HEK293 (cell line): Measurements from ENCODE around the gene SNAP91.
A peak's percentile ranks its signal among the peaks of the same experiment; 100 is the strongest.

Experiments used
- GLI4 ChIP-seq: fragments of 450-650 bp; formaldehyde crosslinking; IDR thresholded peaks from 2 replicates; pipeline ENCODE4 v1.5.1; 2016; ENCODE audit warnings: missing biosample characterization, missing genetic modification characterization
- KLF9 ChIP-seq: fragments of 450-650 bp; formaldehyde crosslinking; IDR thresholded peaks from 2 replicates; pipeline ENCODE4 v1.5.1; 2016; ENCODE audit warnings: missing biosample characterization, missing genetic modification characterization, low read depth
- REPIN1 ChIP-seq: fragments of 450-650 bp; formaldehyde crosslinking; IDR thresholded peaks from 2 replicates; pipeline ENCODE4 v1.5.1; 2017; ENCODE audit warnings: missing biosample characterization, missing genetic modification characterization, low read depth
- SALL2 ChIP-seq: fragments of 450-650 bp; formaldehyde crosslinking; IDR thresholded peaks from 2 replicates; pipeline ENCODE4 v1.5.0; 2017; ENCODE audit warnings: missing biosample characterization, mild to moderate bottlenecking, missing genetic modification characterization, borderline replicate concordance
- TRIM28 ChIP-seq: IDR thresholded peaks from 2 replicates; pipeline ENCODE4 v1.6.1; 2011; ENCODE audit warnings: low read length, control low read depth, borderline replicate concordance
- ZBTB8A ChIP-seq: fragments of 450-650 bp; formaldehyde crosslinking; IDR thresholded peaks from 2 replicates; pipeline ENCODE4 v1.5.1; 2016; ENCODE audit warnings: missing biosample characterization, missing genetic modification characterization
- ZFHX2 ChIP-seq: fragments of 450-650 bp; formaldehyde crosslinking; conservative IDR thresholded peaks from 2 replicates; pipeline ENCODE4 v1.5.1; 2016; ENCODE audit warnings: missing biosample characterization, missing genetic modification characterization
- ZFP69B ChIP-seq: fragments of 450-650 bp; formaldehyde crosslinking; IDR thresholded peaks from 2 replicates; pipeline ENCODE4 v1.5.1; 2016; ENCODE audit warnings: missing biosample characterization, missing genetic modification characterization
- ZNF155 ChIP-seq: fragments of 450-650 bp; formaldehyde crosslinking; IDR thresholded peaks from 2 replicates; pipeline ENCODE4 v1.5.1; 2016; ENCODE audit warnings: missing biosample characterization, missing genetic modification characterization
- ZNF311 ChIP-seq: fragments of 450-650 bp; formaldehyde crosslinking; IDR thresholded peaks from 2 replicates; pipeline ENCODE4 v1.5.1; 2017; ENCODE audit warnings: missing biosample characterization, missing genetic modification characterization, borderline replicate concordance
- ZNF423 ChIP-seq: fragments of 450-650 bp; formaldehyde crosslinking; IDR thresholded peaks from 2 replicates; pipeline ENCODE4 v1.5.1; 2016; ENCODE audit warnings: missing biosample characterization, missing genetic modification characterization
- ZNF501 ChIP-seq: fragments of 450-650 bp; formaldehyde crosslinking; IDR thresholded peaks from 2 replicates; pipeline ENCODE4 v1.5.1; 2016; ENCODE audit warnings: missing biosample characterization, missing genetic modification characterization
- ZNF560 ChIP-seq: fragments of 450-650 bp; formaldehyde crosslinking; IDR thresholded peaks from 2 replicates; pipeline ENCODE4 v1.5.1; 2017; ENCODE audit warnings: missing biosample characterization, missing genetic modification characterization, borderline replicate concordance
- ZNF660 ChIP-seq: fragments of 450-650 bp; IDR thresholded peaks from 2 replicates; pipeline ENCODE4 v1.5.1; 2018; ENCODE audit warnings: missing biosample characterization, mild to moderate bottlenecking, missing genetic modification characterization
- ZNF664 ChIP-seq: fragments of 450-650 bp; formaldehyde crosslinking; IDR thresholded peaks from 2 replicates; pipeline ENCODE4 v1.5.1; 2016; ENCODE audit warnings: missing biosample characterization, missing genetic modification characterization
- ZNF777 ChIP-seq: fragments of 450-650 bp; formaldehyde crosslinking; IDR thresholded peaks from 2 replicates; pipeline ENCODE4 v1.5.1; 2017; ENCODE audit warnings: missing biosample characterization, missing genetic modification characterization, borderline replicate concordance
- ZNF785 ChIP-seq: fragments of 450-650 bp; formaldehyde crosslinking; IDR thresholded peaks from 2 replicates; pipeline ENCODE4 v1.5.1; 2016; ENCODE audit warnings: missing biosample characterization, missing genetic modification characterization
- ZNF792 ChIP-seq: fragments of 450-650 bp; formaldehyde crosslinking; IDR thresholded peaks from 2 replicates; pipeline ENCODE4 v1.5.1; 2016; ENCODE audit warnings: missing biosample characterization, missing genetic modification characterization
- ZNF843 ChIP-seq: fragments of 450-650 bp; formaldehyde crosslinking; IDR thresholded peaks from 2 replicates; pipeline ENCODE4 v1.5.1; 2016; ENCODE audit warnings: missing biosample characterization, missing genetic modification characterization
- TF ChIP-seq, protein P1 (sequence below): fragments of 450-650 bp; formaldehyde crosslinking; IDR thresholded peaks from 2 replicates; pipeline ENCODE4 v1.5.1; 2016; ENCODE audit warnings: missing biosample characterization, missing genetic modification characterization
- TF ChIP-seq, protein P2 (sequence below): sonication (generic); formaldehyde crosslinking; IDR thresholded peaks from 2 replicates; pipeline ENCODE4 v1.8.1; 2022; ENCODE audit warnings: mild to moderate bottlenecking, moderate library complexity, missing genetic modification reagents
- TF ChIP-seq, protein P3 (sequence below): IDR thresholded peaks from 2 replicates; pipeline ENCODE4 v1.6.1; 2011; ENCODE audit warnings: mild to moderate bottlenecking, low read depth, low read length, borderline replicate concordance
- TF ChIP-seq, protein P4 (sequence below): fragments of 450-650 bp; formaldehyde crosslinking; optimal IDR thresholded peaks from 2 replicates; pipeline ENCODE3; 2016; ENCODE audit warnings: missing biosample characterization, mild to moderate bottlenecking, missing genetic modification characterization
- TF ChIP-seq, protein P5 (sequence below): fragments of 450-650 bp; formaldehyde crosslinking; IDR thresholded peaks from 2 replicates; pipeline ENCODE4 v1.5.1; 2016; ENCODE audit warnings: missing biosample characterization, missing genetic modification characterization

Gene SNAP91

DNA sequence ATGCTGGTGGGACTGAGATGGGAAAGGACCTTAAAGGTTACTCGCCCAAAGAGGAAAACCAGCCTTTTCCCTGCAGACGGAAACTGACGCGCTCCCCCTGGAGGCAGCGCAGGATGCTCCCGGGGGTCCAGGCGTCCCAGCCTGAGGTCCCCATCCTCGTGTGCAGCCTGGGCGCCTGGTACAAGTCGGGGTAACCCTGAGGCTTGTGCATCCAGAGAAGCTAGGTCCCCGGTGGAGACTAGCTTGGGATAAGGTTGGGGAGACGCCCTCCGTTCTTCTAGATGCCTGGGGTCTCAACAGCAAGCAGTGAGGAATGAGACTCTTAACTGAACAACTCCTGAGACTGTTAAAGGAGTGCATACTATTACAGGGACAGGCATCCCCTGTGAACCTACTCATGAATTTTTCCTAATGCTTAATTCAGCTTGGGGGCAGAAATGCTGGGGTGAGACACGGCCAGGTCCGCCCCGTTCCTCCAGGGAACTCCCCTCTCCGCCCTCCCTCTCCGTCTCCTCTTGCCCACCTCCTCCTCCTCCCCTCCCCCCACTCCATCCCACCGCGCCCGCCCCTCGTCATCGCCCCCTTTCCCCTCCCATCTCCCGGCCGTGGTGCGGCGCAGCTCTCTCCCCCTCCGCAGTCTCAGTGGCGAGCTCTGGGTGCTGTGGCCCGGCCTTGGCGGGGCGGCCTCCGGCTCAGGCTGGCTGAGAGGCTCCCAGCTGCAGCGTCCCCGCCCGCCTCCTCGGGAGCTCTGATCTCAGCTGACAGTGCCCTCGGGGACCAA lies 196.8 kb downstream of the SNAP91 start, which contains the start of gene PRSS35 (continued):
- TF ChIP-seq, protein P1, sequence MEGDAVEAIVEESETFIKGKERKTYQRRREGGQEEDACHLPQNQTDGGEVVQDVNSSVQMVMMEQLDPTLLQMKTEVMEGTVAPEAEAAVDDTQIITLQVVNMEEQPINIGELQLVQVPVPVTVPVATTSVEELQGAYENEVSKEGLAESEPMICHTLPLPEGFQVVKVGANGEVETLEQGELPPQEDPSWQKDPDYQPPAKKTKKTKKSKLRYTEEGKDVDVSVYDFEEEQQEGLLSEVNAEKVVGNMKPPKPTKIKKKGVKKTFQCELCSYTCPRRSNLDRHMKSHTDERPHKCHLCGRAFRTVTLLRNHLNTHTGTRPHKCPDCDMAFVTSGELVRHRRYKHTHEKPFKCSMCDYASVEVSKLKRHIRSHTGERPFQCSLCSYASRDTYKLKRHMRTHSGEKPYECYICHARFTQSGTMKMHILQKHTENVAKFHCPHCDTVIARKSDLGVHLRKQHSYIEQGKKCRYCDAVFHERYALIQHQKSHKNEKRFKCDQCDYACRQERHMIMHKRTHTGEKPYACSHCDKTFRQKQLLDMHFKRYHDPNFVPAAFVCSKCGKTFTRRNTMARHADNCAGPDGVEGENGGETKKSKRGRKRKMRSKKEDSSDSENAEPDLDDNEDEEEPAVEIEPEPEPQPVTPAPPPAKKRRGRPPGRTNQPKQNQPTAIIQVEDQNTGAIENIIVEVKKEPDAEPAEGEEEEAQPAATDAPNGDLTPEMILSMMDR (tag by site-specific recombination): peak; percentile 90
- TF ChIP-seq ZNF664 (no peak; the same call in 1 of the 2 replicates), ZNF777 (tag by site-specific recombination) (no peak), ZNF660 (tag by site-specific recombination) (0 out of 2 replicates have a peak, but pooled peaks have one; percentile 60), ZNF155 (no peak), ZFHX2 (tag by site-specific recombination) (peak; percentile 88), ZNF311 (tag by site-specific recombination) (no peak), ZNF423 (tag by site-specific recombination) (peak; percentile 55), ZBTB8A (tag by site-specific recombination) (peak; percentile 21; the same call in 1 of the 2 replicates), KLF9 (tag by site-specific recombination) (peak; percentile 68), ZNF792 (no peak), ZNF501 (tag by site-specific recombination) (peak; percentile 71; the same call in 1 of the 2 replicates), REPIN1 (tag by site-specific recombination) (no peak), ZNF785 (no peak), GLI4 (tag by site-specific recombination) (no peak), ZFP69B (0 out of 2 replicates have a peak, but pooled peaks have one; percentile 49), TRIM28 (no peak), SALL2 (tag by site-specific recombination) (no peak), ZNF843 (0 out of 2 replicates have a peak, but pooled peaks have one; percentile 23), ZNF560 (tag by site-specific recombination) (no peak)
- TF ChIP-seq, protein P2, sequence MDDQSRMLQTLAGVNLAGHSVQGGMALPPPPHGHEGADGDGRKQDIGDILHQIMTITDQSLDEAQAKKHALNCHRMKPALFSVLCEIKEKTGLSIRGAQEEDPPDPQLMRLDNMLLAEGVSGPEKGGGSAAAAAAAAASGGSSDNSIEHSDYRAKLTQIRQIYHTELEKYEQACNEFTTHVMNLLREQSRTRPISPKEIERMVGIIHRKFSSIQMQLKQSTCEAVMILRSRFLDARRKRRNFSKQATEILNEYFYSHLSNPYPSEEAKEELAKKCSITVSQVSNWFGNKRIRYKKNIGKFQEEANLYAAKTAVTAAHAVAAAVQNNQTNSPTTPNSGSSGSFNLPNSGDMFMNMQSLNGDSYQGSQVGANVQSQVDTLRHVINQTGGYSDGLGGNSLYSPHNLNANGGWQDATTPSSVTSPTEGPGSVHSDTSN (CRISPR knock-in tag): 0 out of 2 replicates have a peak, but pooled peaks have one; percentile 18
- TF ChIP-seq, protein P3, sequence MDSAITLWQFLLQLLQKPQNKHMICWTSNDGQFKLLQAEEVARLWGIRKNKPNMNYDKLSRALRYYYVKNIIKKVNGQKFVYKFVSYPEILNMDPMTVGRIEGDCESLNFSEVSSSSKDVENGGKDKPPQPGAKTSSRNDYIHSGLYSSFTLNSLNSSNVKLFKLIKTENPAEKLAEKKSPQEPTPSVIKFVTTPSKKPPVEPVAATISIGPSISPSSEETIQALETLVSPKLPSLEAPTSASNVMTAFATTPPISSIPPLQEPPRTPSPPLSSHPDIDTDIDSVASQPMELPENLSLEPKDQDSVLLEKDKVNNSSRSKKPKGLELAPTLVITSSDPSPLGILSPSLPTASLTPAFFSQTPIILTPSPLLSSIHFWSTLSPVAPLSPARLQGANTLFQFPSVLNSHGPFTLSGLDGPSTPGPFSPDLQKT: no peak
- TF ChIP-seq, protein P4, sequence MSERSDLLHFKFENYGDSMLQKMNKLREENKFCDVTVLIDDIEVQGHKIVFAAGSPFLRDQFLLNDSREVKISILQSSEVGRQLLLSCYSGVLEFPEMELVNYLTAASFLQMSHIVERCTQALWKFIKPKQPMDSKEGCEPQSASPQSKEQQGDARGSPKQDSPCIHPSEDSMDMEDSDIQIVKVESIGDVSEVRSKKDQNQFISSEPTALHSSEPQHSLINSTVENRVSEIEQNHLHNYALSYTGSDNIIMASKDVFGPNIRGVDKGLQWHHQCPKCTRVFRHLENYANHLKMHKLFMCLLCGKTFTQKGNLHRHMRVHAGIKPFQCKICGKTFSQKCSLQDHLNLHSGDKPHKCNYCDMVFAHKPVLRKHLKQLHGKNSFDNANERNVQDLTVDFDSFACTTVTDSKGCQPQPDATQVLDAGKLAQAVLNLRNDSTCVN (tag by site-specific recombination): peak; percentile 44
- TF ChIP-seq, protein P5, sequence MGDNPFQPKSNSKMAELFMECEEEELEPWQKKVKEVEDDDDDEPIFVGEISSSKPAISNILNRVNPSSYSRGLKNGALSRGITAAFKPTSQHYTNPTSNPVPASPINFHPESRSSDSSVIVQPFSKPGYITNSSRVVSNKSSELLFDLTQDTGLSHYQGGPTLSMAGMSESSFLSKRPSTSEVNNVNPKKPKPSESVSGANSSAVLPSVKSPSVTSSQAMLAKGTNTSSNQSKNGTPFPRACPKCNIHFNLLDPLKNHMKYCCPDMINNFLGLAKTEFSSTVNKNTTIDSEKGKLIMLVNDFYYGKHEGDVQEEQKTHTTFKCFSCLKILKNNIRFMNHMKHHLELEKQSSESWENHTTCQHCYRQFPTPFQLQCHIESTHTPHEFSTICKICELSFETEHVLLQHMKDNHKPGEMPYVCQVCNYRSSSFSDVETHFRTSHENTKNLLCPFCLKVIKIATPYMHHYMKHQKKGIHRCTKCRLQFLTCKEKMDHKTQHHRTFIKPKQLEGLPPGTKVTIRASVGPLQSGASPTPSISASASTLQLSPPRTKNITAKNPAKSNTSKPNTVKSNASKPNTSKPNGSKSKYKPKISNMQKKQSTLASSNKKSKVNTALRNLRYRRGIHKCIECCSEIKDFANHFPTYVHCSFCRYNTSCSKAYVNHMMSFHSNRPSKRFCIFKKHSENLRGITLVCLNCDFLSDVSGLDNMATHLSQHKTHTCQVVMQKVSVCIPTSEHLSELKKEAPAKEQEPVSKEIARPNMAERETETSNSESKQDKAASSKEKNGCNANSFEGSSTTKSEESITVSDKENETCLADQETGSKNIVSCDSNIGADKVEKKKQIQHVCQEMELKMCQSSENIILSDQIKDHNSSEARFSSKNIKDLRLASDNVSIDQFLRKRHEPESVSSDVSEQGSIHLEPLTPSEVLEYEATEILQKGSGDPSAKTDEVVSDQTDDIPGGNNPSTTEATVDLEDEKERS (tag by site-specific recombination): no peak
